Mesenchymal stem cell (in vitro differentiated cells and primary cell): ENCODE data around the gene RMDN2.

ENCODE experiments used
- DNase-seq: peaks from one replicate; pipeline ENCODE4 v3.0.0-alpha.2; 2013
- H2AFZ ChIP-seq: one replicate; pipeline ENCODE4 v1.6.1; 2013; ENCODE audit warnings: low read depth, mild to moderate bottlenecking, control low read depth, inconsistent platforms, low read length, moderate library complexity
- H2AK5ac ChIP-seq: 2 replicates; pipeline ENCODE4 v1.6.1; 2013; ENCODE audit warnings: low read length, moderate library complexity, mild to moderate bottlenecking, inconsistent platforms; ENCODE audit not compliant: severe bottlenecking
- H2BK120ac ChIP-seq: one replicate; pipeline ENCODE4 v1.6.1; 2013; ENCODE audit warnings: low read depth, mild to moderate bottlenecking, inconsistent platforms, low read length, moderate library complexity
- H2BK12ac ChIP-seq, 2 experiments: one replicate each; pipeline ENCODE4 v1.6.1; 2013; ENCODE audit warnings: inconsistent platforms in 2 of 2, low read length in 2 of 2, mild to moderate bottlenecking in 2 of 2, moderate library complexity in 2 of 2, control low read depth in 1 of 2
- H2BK15ac ChIP-seq: one replicate; pipeline ENCODE4 v1.6.1; 2013; ENCODE audit warnings: mild to moderate bottlenecking, low read depth, inconsistent platforms; ENCODE audit not compliant: poor library complexity, severe bottlenecking
- H2BK5ac ChIP-seq: 2 replicates; pipeline ENCODE4 v1.6.1; 2013; ENCODE audit warnings: low read depth, mild to moderate bottlenecking, low read length, control low read depth, inconsistent platforms; ENCODE audit not compliant: poor library complexity, severe bottlenecking
- H3K14ac ChIP-seq, 2 experiments: one replicate each; pipeline ENCODE4 v1.6.1; 2013; ENCODE audit warnings: inconsistent platforms in 2 of 2, low read length in 2 of 2, control low read depth in 1 of 2, mild to moderate bottlenecking in 1 of 2, moderate library complexity in 1 of 2
- H3K18ac ChIP-seq, 2 experiments: one replicate each; pipeline ENCODE4 v1.6.1; 2013; ENCODE audit warnings: inconsistent platforms in 2 of 2, low read length in 2 of 2, control low read depth in 1 of 2, low read depth in 1 of 2, mild to moderate bottlenecking in 1 of 2
- H3K23ac ChIP-seq, 2 experiments: one replicate each; pipeline ENCODE4 v1.6.1; 2013; ENCODE audit warnings: inconsistent platforms in 2 of 2, low read length in 2 of 2, mild to moderate bottlenecking in 2 of 2, moderate library complexity in 2 of 2, control low read depth in 1 of 2
- H3K27ac ChIP-seq: 2 replicates; pipeline ENCODE4 v1.5.1; 2013; ENCODE audit warnings: mild to moderate bottlenecking, moderate library complexity, low read length, control low read depth, inconsistent platforms; ENCODE audit not compliant: poor library complexity, severe bottlenecking
- H3K27me3 ChIP-seq, 2 experiments: 2 replicates each; pipeline versions ENCODE4 v1.6.1 to v1.7.0; 2013; ENCODE audit warnings: low read length in 2 of 2, mild to moderate bottlenecking in 2 of 2, moderate library complexity in 2 of 2, control low read depth in 1 of 2, inconsistent platforms in 1 of 2; ENCODE audit not compliant: control insufficient read depth in 1 of 2, insufficient read depth in 1 of 2
- H3K36me3 ChIP-seq, 2 experiments: 2 replicates each; pipeline versions ENCODE4 v1.6.1 to v1.7.0; 2013; ENCODE audit warnings: low read length in 2 of 2, control low read depth in 1 of 2, inconsistent platforms in 1 of 2, low read depth in 1 of 2, mild to moderate bottlenecking in 1 of 2; ENCODE audit not compliant: insufficient read depth in 2 of 2, control insufficient read depth in 1 of 2
- H3K4ac ChIP-seq, 2 experiments: one replicate each; pipeline ENCODE4 v1.6.1; 2013; ENCODE audit warnings: inconsistent platforms in 2 of 2, low read length in 2 of 2, mild to moderate bottlenecking in 2 of 2, moderate library complexity in 2 of 2, control low read depth in 1 of 2, low read depth in 1 of 2
- H3K4me1 ChIP-seq: 2 replicates; pipeline ENCODE4 v1.6.1; 2013; ENCODE audit warnings: low read depth, low read length, control low read depth; ENCODE audit not compliant: control insufficient read depth, insufficient read depth
- H3K4me2 ChIP-seq: 2 replicates; pipeline ENCODE4 v1.6.1; 2013; ENCODE audit warnings: low read length, mild to moderate bottlenecking, inconsistent platforms; ENCODE audit not compliant: poor library complexity, severe bottlenecking
- H3K4me3 ChIP-seq, 2 experiments: 2 replicates each; pipeline versions ENCODE4 v1.5.1 to v1.7.0; 2013; ENCODE audit warnings: low read length in 2 of 2, mild to moderate bottlenecking in 2 of 2, control low read depth in 1 of 2, low read depth in 1 of 2; ENCODE audit not compliant: insufficient read depth in 1 of 2
- H3K79me1 ChIP-seq: replicated peaks from 2 replicates; pipeline ENCODE4 v1.6.1; 2013; ENCODE audit warnings: mild to moderate bottlenecking, control low read depth, low read length, inconsistent platforms; ENCODE audit not compliant: poor library complexity, severe bottlenecking
- H3K9ac ChIP-seq: 2 replicates; pipeline ENCODE4 v1.7.0; 2013; ENCODE audit warnings: mild to moderate bottlenecking, low read length, moderate library complexity
- H3K9me3 ChIP-seq: 2 replicates; pipeline ENCODE4 v1.7.0; 2013; ENCODE audit warnings: mild to moderate bottlenecking, low read length; ENCODE audit not compliant: control insufficient read depth
- H4K8ac ChIP-seq: one replicate; pipeline ENCODE4 v1.6.1; 2013; ENCODE audit warnings: inconsistent platforms, mild to moderate bottlenecking, low read length, moderate library complexity
- H4K91ac ChIP-seq: one replicate; pipeline ENCODE4 v1.6.1; 2013; ENCODE audit warnings: mild to moderate bottlenecking, low read length, inconsistent platforms
- WGBS: methylation state at CpG from one replicate; pipeline ENCODE4 v1.1.7; 2013; ENCODE audit warnings: mixed read lengths; 5-methylcytosine and 5-hydroxymethylcytosine counted together

The RMDN2 gene

DNA sequence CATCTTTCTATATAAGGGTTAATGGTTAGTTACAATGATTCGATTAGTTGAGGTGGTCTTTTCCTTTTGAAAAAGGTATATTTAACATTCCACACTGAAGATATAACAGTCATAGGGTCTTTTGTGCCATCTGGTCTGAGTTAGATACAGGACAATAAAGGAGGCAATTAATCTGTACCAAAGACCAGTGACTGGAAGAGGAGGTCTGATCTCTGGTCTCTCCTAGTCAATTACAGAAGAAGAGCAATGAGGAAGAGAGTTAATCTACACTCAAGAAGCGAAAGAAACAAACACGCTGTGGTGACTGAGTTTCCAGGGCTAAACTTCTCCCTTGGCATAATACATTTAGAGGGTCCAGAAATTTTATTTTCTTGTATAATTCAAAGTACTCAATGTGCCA lies 20.7 kb upstream of the RMDN2 start:
- Histone ChIP-seq H4K8ac (no peak overlapping the region), H3K27me3 (no peaks in the 10 kb centered on the region), H4K91ac (no peak overlapping the region), H3K18ac (no peak overlapping the region), H2BK12ac (no peak overlapping the region), H2AFZ (no peak overlapping the region), H3K4me2 (no peak overlapping the region), H3K23ac (no peak overlapping the region), H2BK15ac (no peak overlapping the region), H2AK5ac (no peak overlapping the region), H3K4me3 (no peak overlapping the region), H3K4ac (no peak overlapping the region), H3K9me3 (no peaks in the 10 kb centered on the region), H3K79me1 (no peaks in the 10 kb centered on the region), H3K36me3 (no peaks in the 10 kb centered on the region), H2BK5ac (no peak overlapping the region), H3K14ac (no peak overlapping the region), H3K27ac (no peak overlapping the region), H2BK120ac (no peak overlapping the region), H3K4me1 (no peaks in the 10 kb centered on the region), H3K9ac (no peak overlapping the region)
- WGBS: no CpG with 5 or more reads among the region's 3 CpGs
- DNase-seq: no peak

- WGBS: 73% methylated on average over 5 of the region's 5 CpGs
Measured at GRCh38 chr2:37904993-37905392, 20.1 kb upstream of the RMDN2 start.

GRCh38 chr2:37906131-37906530 lies 19.0 kb upstream of the RMDN2 start:
- Histone ChIP-seq H3K27ac (no peak overlapping the region), H2BK15ac (no peak overlapping the region), H3K36me3 (no peaks in the 10 kb centered on the region), H3K18ac (no peak overlapping the region), H3K9ac (no peak overlapping the region), H4K91ac (no peak overlapping the region), H2BK12ac (no peak overlapping the region), H3K4me2 (no peak overlapping the region), H3K79me1 (no peaks in the 10 kb centered on the region), H3K23ac (no peak overlapping the region), H4K8ac (no peak overlapping the region), H2AK5ac (no peak overlapping the region), H3K27me3 (no peaks in the 10 kb centered on the region), H2BK5ac (no peak overlapping the region), H3K4me3 (no peak overlapping the region), H2BK120ac (no peak overlapping the region), H3K4ac (no peak overlapping the region), H3K14ac (no peak overlapping the region), H3K9me3 (no peaks in the 10 kb centered on the region), H3K4me1 (peaks cover 2% of the 10 kb centered on the region), H2AFZ (no peak overlapping the region)
- 89% methylated on average over 2 of the region's 2 CpGs for WGBS
- no peak for DNase-seq

More at GRCh38 chr2:37904993-37905392, 20.1 kb upstream of the RMDN2 start:
- Histone ChIP-seq H3K27me3 (no peaks in the 10 kb centered on the region), H4K8ac (no peak overlapping the region), H2BK120ac (no peak overlapping the region), H2AK5ac (no peak overlapping the region), H3K79me1 (no peaks in the 10 kb centered on the region), H3K4me1 (peaks cover 2% of the 10 kb centered on the region), H3K23ac (no peak overlapping the region), H3K27ac (no peak overlapping the region), H3K4ac (no peak overlapping the region), H3K36me3 (no peaks in the 10 kb centered on the region), H4K91ac (no peak overlapping the region), H3K9ac (no peak overlapping the region), H2BK15ac (no peak overlapping the region), H2AFZ (no peak overlapping the region), H3K14ac (no peak overlapping the region), H2BK5ac (no peak overlapping the region), H2BK12ac (no peak overlapping the region), H3K18ac (no peak overlapping the region), H3K4me2 (no peak overlapping the region), H3K4me3 (no peak overlapping the region), H3K9me3 (no peaks in the 10 kb centered on the region)
- no peak for DNase-seq

- Histone ChIP-seq H3K18ac (no peak overlapping the region), H3K27me3 (no peaks in the 10 kb centered on the region), H2BK12ac (no peak overlapping the region), H3K4me1 (peaks cover 2% of the 10 kb centered on the region), H2AK5ac (no peak overlapping the region), H3K27ac (no peak overlapping the region), H4K8ac (no peak overlapping the region), H2AFZ (no peak overlapping the region), H2BK120ac (no peak overlapping the region), H3K9me3 (no peaks in the 10 kb centered on the region), H3K9ac (no peak overlapping the region), H3K14ac (no peak overlapping the region), H3K36me3 (no peaks in the 10 kb centered on the region), H3K79me1 (no peaks in the 10 kb centered on the region), H3K4me3 (no peak overlapping the region), H2BK15ac (no peak overlapping the region), H4K91ac (no peak overlapping the region), H3K23ac (no peak overlapping the region), H3K4me2 (no peak overlapping the region), H2BK5ac (no peak overlapping the region), H3K4ac (no peak overlapping the region)
- no peak for DNase-seq
- WGBS: 83% methylated on average over 2 of the region's 5 CpGs
Measured at GRCh38 chr2:37907501-37908225, 17.4 kb upstream of the RMDN2 start.
